ENCODE measurements around the gene LAD1. TPM values are rescaled to one million over a fixed set of nuclear protein-coding genes. Genes with fewer than 3 reads are reported as not detected.

The LAD1 gene
- total and polyA plus RNA-seq, 2 of the 13 experiments (the other 11 are each of a cell fraction or from before 2014, with no cell fraction given), result 10.8 to 65.6 TPM

DNA sequence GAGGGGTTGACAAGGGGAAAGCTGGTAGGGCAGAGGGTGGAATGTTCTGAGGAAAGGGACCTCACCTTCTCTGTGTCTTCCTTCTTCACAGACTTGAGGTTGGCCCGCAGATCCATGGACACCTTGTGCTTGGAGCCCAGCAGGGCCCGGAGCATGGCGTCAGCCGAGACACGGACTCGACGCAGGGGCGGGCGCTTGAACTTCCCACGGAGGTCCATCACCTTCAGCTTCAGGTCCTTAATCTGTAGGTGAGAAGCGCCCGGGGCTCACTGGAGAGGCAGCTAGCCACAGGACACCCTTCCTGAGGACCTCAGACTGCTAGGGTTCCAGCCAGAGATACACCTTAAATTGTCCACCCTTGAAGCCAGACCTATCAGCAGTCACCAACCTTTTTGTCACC is 12.2 kb upstream of the LAD1 start:
- Histone ChIP-seq H3K9me3 (ENCODE audit: low read length) (no peaks in the 10 kb centered on the region), H3K9ac (ENCODE audit: insufficient read depth, low read depth, low read length) (no peak overlapping the region), H3K79me2 (ENCODE audit: insufficient read depth, low read length) (no peaks in the 10 kb centered on the region), H3K4me2 (ENCODE audit: low read depth, low read length) (no peak overlapping the region), H3K27ac (ENCODE audit: extremely low read length, insufficient read depth, low read length) (no peak overlapping the region), H4K20me1 (ENCODE audit: insufficient read depth, low read length) (no peaks in the 10 kb centered on the region), H3K4me3 (replicated peaks in 1 of 3; ENCODE audit: insufficient read depth in 1 of 3, low read depth in 2 of 3, low read length in 3 of 3) (no peak overlapping the region), H3K36me3 (replicated peaks in 1 of 2; ENCODE audit: control insufficient read depth in 1 of 2, insufficient read depth in 2 of 2, low read length in 2 of 2) (no peaks in the 10 kb centered on the region), H3K27me3 (ENCODE audit: control insufficient read depth in 1 of 2, insufficient read depth in 2 of 2, low read length in 2 of 2) (peaks cover 1 to 9% of the 10 kb centered on the region in 2 experiments; a peak in 1 of 5 replicates), H2AFZ (ENCODE audit: low read length) (no peak overlapping the region), H3K4me1 (ENCODE audit: insufficient read depth, low read length) (peaks cover 25% of the 10 kb centered on the region)
- TF ChIP-seq FOXM1 (CRISPR knock-in tag; IDR thresholded peaks at IDR 0.05) (no peak), NONO (IDR thresholded peaks at IDR 0.05) (no peak), NONO (CRISPR knock-in tag; conservative IDR thresholded peaks at IDR 0.05) (no peak), SMARCC2 (IDR thresholded peaks at IDR 0.05) (no peak), PPARG (CRISPR knock-in tag; conservative IDR thresholded peaks at IDR 0.05) (no peak), ZNF713 (CRISPR knock-in tag; IDR thresholded peaks at IDR 0.05) (no peak), ZNF160 (CRISPR knock-in tag; IDR thresholded peaks at IDR 0.05) (no peak), FIP1L1 (IDR thresholded peaks at IDR 0.05; ENCODE audit: borderline replicate concordance, insufficient read depth, low read depth, low read length) (no peak), ZNF432 (CRISPR knock-in tag; IDR thresholded peaks at IDR 0.05; ENCODE audit: borderline replicate concordance) (no peak), ZNF746 (CRISPR knock-in tag; IDR thresholded peaks at IDR 0.05) (no peak), ZNF660 (CRISPR knock-in tag; IDR thresholded peaks at IDR 0.05; ENCODE audit: borderline replicate concordance, low read depth) (no peak), RORA (CRISPR knock-in tag; IDR thresholded peaks at IDR 0.05) (no peak), ZNF337 (CRISPR knock-in tag; IDR thresholded peaks at IDR 0.05; ENCODE audit: borderline replicate concordance, low read depth) (no peak), FOXJ3 (CRISPR knock-in tag; IDR thresholded peaks at IDR 0.05; ENCODE audit: borderline replicate concordance) (no peak)
- TF ChIP-seq, protein P1, sequence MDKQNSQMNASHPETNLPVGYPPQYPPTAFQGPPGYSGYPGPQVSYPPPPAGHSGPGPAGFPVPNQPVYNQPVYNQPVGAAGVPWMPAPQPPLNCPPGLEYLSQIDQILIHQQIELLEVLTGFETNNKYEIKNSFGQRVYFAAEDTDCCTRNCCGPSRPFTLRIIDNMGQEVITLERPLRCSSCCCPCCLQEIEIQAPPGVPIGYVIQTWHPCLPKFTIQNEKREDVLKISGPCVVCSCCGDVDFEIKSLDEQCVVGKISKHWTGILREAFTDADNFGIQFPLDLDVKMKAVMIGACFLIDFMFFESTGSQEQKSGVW (CRISPR knock-in tag; IDR thresholded peaks at IDR 0.05; ENCODE audit: borderline replicate concordance), result no peak
- TF ChIP-seq, protein P2, sequence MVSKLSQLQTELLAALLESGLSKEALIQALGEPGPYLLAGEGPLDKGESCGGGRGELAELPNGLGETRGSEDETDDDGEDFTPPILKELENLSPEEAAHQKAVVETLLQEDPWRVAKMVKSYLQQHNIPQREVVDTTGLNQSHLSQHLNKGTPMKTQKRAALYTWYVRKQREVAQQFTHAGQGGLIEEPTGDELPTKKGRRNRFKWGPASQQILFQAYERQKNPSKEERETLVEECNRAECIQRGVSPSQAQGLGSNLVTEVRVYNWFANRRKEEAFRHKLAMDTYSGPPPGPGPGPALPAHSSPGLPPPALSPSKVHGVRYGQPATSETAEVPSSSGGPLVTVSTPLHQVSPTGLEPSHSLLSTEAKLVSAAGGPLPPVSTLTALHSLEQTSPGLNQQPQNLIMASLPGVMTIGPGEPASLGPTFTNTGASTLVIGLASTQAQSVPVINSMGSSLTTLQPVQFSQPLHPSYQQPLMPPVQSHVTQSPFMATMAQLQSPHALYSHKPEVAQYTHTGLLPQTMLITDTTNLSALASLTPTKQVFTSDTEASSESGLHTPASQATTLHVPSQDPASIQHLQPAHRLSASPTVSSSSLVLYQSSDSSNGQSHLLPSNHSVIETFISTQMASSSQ (IDR thresholded peaks at IDR 0.05; ENCODE audit: low read depth), result no peak
- TF ChIP-seq, protein P2 (CRISPR knock-in tag; IDR thresholded peaks at IDR 0.05; ENCODE audit: borderline replicate concordance), result no peak
- CTCF ChIA-PET (ENCODE audit: low intra/inter-chr PET ratio, low total read pairs), result no interaction called here
- ATAC-seq (no peak), FAIRE-seq (no peak), DNase-seq (ENCODE audit: low spot score) (no peak)
- BruUV-seq (replicated peaks), result no TSS peak
- in situ Hi-C loops (cut with HindIII; ENCODE audit: extremely low pct_ligation_motif_present, low pct_unique_long_range_greater_than_20kb), result loop anchor here (5.0 kb wide), 1 partner anchor 34 kb away; the partner anchor contains the start of gene TNNT2
- 40% methylated on average over 3 of the region's 12 CpGs for WGBS (ENCODE audit: low lambda C conversion rate)
- intact Hi-C loops (cut with micrococcal nuclease; ENCODE audit: unreplicated experiment), result no loop called here
- POLR2A ChIA-PET, result no interaction called here

Data from HepG2 (cell line).